H9 (cell line): Measurements from ENCODE around the gene S100A16. TPM values are rescaled to one million over a fixed set of nuclear protein-coding genes. Genes with fewer than 3 reads are reported as not detected.

ENCODE experiments used
- DNase-seq: peaks from one replicate; pipeline ENCODE4 v3.0.0-alpha.2; 2017
- H2AFZ ChIP-seq: one replicate; pipeline ENCODE4 v1.6.1; 2013; ENCODE audit warnings: mild to moderate bottlenecking, low read length, control low read depth, moderate library complexity
- H2AK5ac ChIP-seq: 2 replicates; pipeline ENCODE4 v1.6.1; 2013; ENCODE audit warnings: low read length, control low read depth, mixed read lengths; ENCODE audit not compliant: insufficient read length
- H2BK120ac ChIP-seq: one replicate; pipeline ENCODE4 v1.6.1; 2013; ENCODE audit warnings: low read depth, mild to moderate bottlenecking, low read length, control low read depth, inconsistent platforms; ENCODE audit not compliant: poor library complexity, severe bottlenecking
- H2BK12ac ChIP-seq: 2 replicates; pipeline ENCODE4 v1.6.1; 2013; ENCODE audit warnings: low read length, control low read depth, mixed read lengths, low read depth; ENCODE audit not compliant: insufficient read length
- H2BK15ac ChIP-seq: 2 replicates; pipeline ENCODE4 v1.6.1; 2013; ENCODE audit warnings: low read depth, low read length, control low read depth
- H2BK20ac ChIP-seq: one replicate; pipeline ENCODE4 v1.6.1; 2013; ENCODE audit warnings: low read depth, mild to moderate bottlenecking, low read length, control low read depth, inconsistent platforms; ENCODE audit not compliant: poor library complexity, severe bottlenecking
- H2BK5ac ChIP-seq: 2 replicates; pipeline ENCODE4 v1.6.1; 2013; ENCODE audit warnings: low read length, control low read depth, mixed read lengths; ENCODE audit not compliant: insufficient read length
- H3K14ac ChIP-seq: 2 replicates; pipeline ENCODE4 v1.6.1; 2013; ENCODE audit warnings: low read length, control low read depth; ENCODE audit not compliant: insufficient read depth
- H3K18ac ChIP-seq: 2 replicates; pipeline ENCODE4 v1.6.1; 2013; ENCODE audit warnings: low read depth, mild to moderate bottlenecking, mixed read lengths, low read length, control low read depth; ENCODE audit not compliant: insufficient read length
- H3K23ac ChIP-seq: 2 replicates; pipeline ENCODE4 v1.6.1; 2013; ENCODE audit warnings: low read length, control low read depth, mixed read lengths, low read depth; ENCODE audit not compliant: insufficient read length
- H3K23me2 ChIP-seq: 2 replicates; pipeline ENCODE4 v1.6.1; 2013; ENCODE audit warnings: low read depth, mild to moderate bottlenecking, mixed read lengths, low read length, control low read depth; ENCODE audit not compliant: insufficient read length, poor library complexity, severe bottlenecking
- H3K27ac ChIP-seq: 2 replicates; pipeline ENCODE4 v1.5.1; 2013; ENCODE audit warnings: low read length, control low read depth, mixed read lengths, low read depth; ENCODE audit not compliant: insufficient read length
- H3K27me3 ChIP-seq: 2 replicates; pipeline ENCODE4 v1.6.1; 2013; ENCODE audit warnings: low read length, control low read depth, inconsistent platforms; ENCODE audit not compliant: insufficient read depth
- H3K4ac ChIP-seq: 2 replicates; pipeline ENCODE4 v1.6.1; 2013; ENCODE audit warnings: low read depth, mild to moderate bottlenecking, control low read depth, inconsistent platforms, low read length, moderate library complexity
- H3K4me1 ChIP-seq: 2 replicates; pipeline ENCODE4 v1.6.1; 2013; ENCODE audit warnings: low read length, control low read depth, inconsistent platforms; ENCODE audit not compliant: insufficient read depth
- H3K4me2 ChIP-seq: 2 replicates; pipeline ENCODE4 v1.6.1; 2013; ENCODE audit warnings: low read length, control low read depth, mixed read lengths; ENCODE audit not compliant: insufficient read length, insufficient read depth
- H3K56ac ChIP-seq: 2 replicates; pipeline ENCODE4 v1.6.1; 2013; ENCODE audit warnings: low read depth, mild to moderate bottlenecking, mixed read lengths, low read length, control low read depth; ENCODE audit not compliant: insufficient read length
- H3K79me1 ChIP-seq: 2 replicates; pipeline ENCODE4 v1.6.1; 2013; ENCODE audit warnings: low read depth, mild to moderate bottlenecking, moderate library complexity, low read length, control low read depth, inconsistent platforms; ENCODE audit not compliant: insufficient read depth, poor library complexity, severe bottlenecking
- H3K79me2 ChIP-seq: 2 replicates; pipeline ENCODE4 v1.6.1; 2013; ENCODE audit warnings: low read length, control low read depth, inconsistent platforms; ENCODE audit not compliant: insufficient read depth
- H3K9ac ChIP-seq: 2 replicates; pipeline ENCODE4 v1.6.1; 2013; ENCODE audit warnings: low read length, control low read depth, mixed read lengths; ENCODE audit not compliant: insufficient read length; ENCODE audit errors: extremely low read depth
- H3K9me3 ChIP-seq: one replicate; pipeline ENCODE4 v1.6.1; 2013; ENCODE audit warnings: low read depth, low read length, inconsistent platforms; ENCODE audit not compliant: control insufficient read depth
- H3T11ph ChIP-seq: one replicate; pipeline ENCODE4 v1.6.1; 2013; ENCODE audit warnings: mild to moderate bottlenecking, low read length, control low read depth, inconsistent platforms
- H4K20me1 ChIP-seq: one replicate; pipeline ENCODE4 v1.6.1; 2013; ENCODE audit not compliant: control insufficient read depth, insufficient read length, insufficient read depth
- H4K5ac ChIP-seq: 2 replicates; pipeline ENCODE4 v1.6.1; 2013; ENCODE audit warnings: low read depth, mild to moderate bottlenecking, mixed read lengths, low read length, control low read depth; ENCODE audit not compliant: insufficient read length
- H4K8ac ChIP-seq: replicated peaks from 2 replicates; pipeline ENCODE4 v1.6.1; 2013; ENCODE audit warnings: low read length, control low read depth, mixed read lengths, low read depth; ENCODE audit not compliant: insufficient read length
- H4K91ac ChIP-seq: 2 replicates; pipeline ENCODE4 v1.6.1; 2013; ENCODE audit warnings: low read depth, mild to moderate bottlenecking, moderate library complexity, mixed read lengths, low read length, control low read depth; ENCODE audit not compliant: insufficient read length
- H3K27ac Mint-ChIP-seq, 3 experiments: 2 replicates in 2 of 3; 3 replicates in 1 of 3; pipeline ENCODE4 v1.8.0; 2020 to 2021; ENCODE audit warnings: mixed read lengths in 3 of 3, mild to moderate bottlenecking in 1 of 3, moderate library complexity in 1 of 3
- H3K27me3 Mint-ChIP-seq: 2 replicates; pipeline ENCODE4 v1.8.0; 2021; ENCODE audit warnings: low read depth, mild to moderate bottlenecking, moderate library complexity, mixed read lengths
- H3K36me3 Mint-ChIP-seq, 3 experiments: 2 replicates in 2 of 3; 3 replicates in 1 of 3; pipeline ENCODE4 v1.8.0; 2020 to 2021; ENCODE audit warnings: low read depth in 3 of 3, mixed read lengths in 3 of 3; ENCODE audit not compliant: insufficient read depth in 1 of 3
- H3K4me1 Mint-ChIP-seq, 2 experiments: 2 replicates each; pipeline ENCODE4 v1.8.0; 2020; ENCODE audit warnings: mixed read lengths in 2 of 2
- H3K4me3 Mint-ChIP-seq, 2 experiments: 2 replicates in 1 of 2; 3 replicates in 1 of 2; pipeline ENCODE4 v1.8.0; 2020 to 2021; ENCODE audit warnings: mild to moderate bottlenecking in 2 of 2, mixed read lengths in 2 of 2, moderate library complexity in 1 of 2
- H3K9me3 Mint-ChIP-seq, 2 experiments: 2 replicates in 1 of 2; 3 replicates in 1 of 2; pipeline ENCODE4 v1.8.0; 2020; ENCODE audit warnings: mild to moderate bottlenecking in 2 of 2, mixed read lengths in 2 of 2, moderate library complexity in 1 of 2
- CTCF ChIP-seq: fragments of 200-600 bp; sonication (generic); conservative IDR thresholded peaks from 3 replicates; pipeline ENCODE4 v1.8.0; 2021; ENCODE audit warnings: antibody characterized with exemption, mild to moderate bottlenecking
- WGBS: extraction: QIAGEN DNeasy Blood & Tissue Kit; methylation state at CpG from one replicate; pipeline ENCODE4 v1.1.7; 2013; ENCODE audit warnings: missing lambda C conversion rate, low lambda C conversion rate, mixed read lengths; ENCODE audit not compliant: insufficient read length; ENCODE audit errors: extremely low coverage; 5-methylcytosine and 5-hydroxymethylcytosine counted together
- total RNA-seq: library from RNA; stranded (reverse); gene quantifications from 2 replicates; pipeline ENCODE4 v1.2.1, GENCODE V29; 2021

S100A16 gene
- total RNA-seq, 1 experiment from 2014 or later, result 8.0 TPM

DNA sequence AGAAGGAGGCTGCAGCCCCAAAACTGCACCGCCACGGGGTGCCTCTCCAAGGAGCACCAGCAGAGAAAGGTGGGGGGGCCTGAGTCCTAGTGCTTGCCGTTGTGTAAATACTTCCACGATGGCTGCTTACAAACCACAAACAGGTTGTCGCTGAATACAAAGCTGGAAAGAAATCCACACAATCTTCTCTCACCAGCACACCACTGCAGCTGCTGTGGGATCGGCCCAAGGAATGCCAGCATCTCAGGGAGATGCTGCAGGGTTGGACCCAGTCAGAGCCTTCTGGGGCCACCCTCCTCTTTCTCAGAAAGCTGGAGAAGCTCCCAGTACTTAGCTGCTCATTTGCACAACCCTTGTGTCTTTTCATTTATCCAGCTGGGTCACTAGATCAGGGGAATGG is 6.2 kb upstream of the S100A16 start:
- no peaks in the 10 kb centered on the region; the same call in 1 of the 2 replicates for H3K27me3 Mint-ChIP-seq
- Histone ChIP-seq H2BK12ac (no peak overlapping the region), H4K20me1 (no peaks in the 10 kb centered on the region), H3T11ph (no peak overlapping the region), H3K56ac (no peak overlapping the region), H3K23ac (no peak overlapping the region), H4K8ac (no peak overlapping the region), H3K9me3 (no peaks in the 10 kb centered on the region), H3K4ac (no peak overlapping the region), H3K79me1 (no peaks in the 10 kb centered on the region), H3K9ac (no peak overlapping the region), H4K5ac (no peak overlapping the region), H3K23me2 (no peaks in the 10 kb centered on the region), H2BK120ac (no peak overlapping the region), H2BK5ac (no peak overlapping the region), H2AK5ac (no peak overlapping the region), H2AFZ (no peak overlapping the region), H3K4me1 (0 out of 2 replicates have a peak, but pooled peaks cover 4% of the 10 kb centered on the region), H3K14ac (no peak overlapping the region), H2BK20ac (no peak overlapping the region), H4K91ac (no peak overlapping the region), H3K79me2 (no peaks in the 10 kb centered on the region), H3K27ac (no peak overlapping the region), H3K27me3 (no peaks in the 10 kb centered on the region), H3K4me2 (no peak overlapping the region), H3K18ac (no peak overlapping the region), H2BK15ac (no peak overlapping the region)
- no peak for DNase-seq
- H3K36me3 Mint-ChIP-seq, result peaks cover 9 to 29% (median 10%) of the 10 kb centered on the region in 3 experiments; a peak in 6 of 7 replicates
- no peak overlapping the region for H3K4me3 Mint-ChIP-seq
- WGBS, result no CpG with 5 or more reads among the region's 6 CpGs
- TF ChIP-seq CTCF, result no peak
- H3K4me1 Mint-ChIP-seq, result peaks cover 24 to 38% of the 10 kb centered on the region in 2 experiments
- no peak overlapping the region for H3K27ac Mint-ChIP-seq
- H3K9me3 Mint-ChIP-seq, result no peaks in the 10 kb centered on the region
